Subcutaneous adipose tissue (tissue), 4 donors: ENCODE results near the gene C22orf39. TPM values are rescaled to one million over a fixed set of nuclear protein-coding genes. Genes with fewer than 3 reads are reported as not detected.

Experiments
- total RNA-seq, 4 donors: library from RNA; depleted of rRNA; stranded (reverse); fragments of >200 nt; gene quantifications; one replicate each; pipeline ENCODE4 v1.1.0, GENCODE V29; 2016
- TF ChIP-seq, protein P1 (sequence below): fragments of 450-650 bp; IDR thresholded peaks from one replicate; pipeline ENCODE4 v1.5.1; 2016; ENCODE audit warnings: low read depth, mild to moderate bottlenecking, control low read depth, antibody characterized with exemption, moderate library complexity

C22orf39 gene
- total RNA-seq, 4 donors from 2014 or later, result 45.4 to 81.8 (median 62.3) TPM

DNA sequence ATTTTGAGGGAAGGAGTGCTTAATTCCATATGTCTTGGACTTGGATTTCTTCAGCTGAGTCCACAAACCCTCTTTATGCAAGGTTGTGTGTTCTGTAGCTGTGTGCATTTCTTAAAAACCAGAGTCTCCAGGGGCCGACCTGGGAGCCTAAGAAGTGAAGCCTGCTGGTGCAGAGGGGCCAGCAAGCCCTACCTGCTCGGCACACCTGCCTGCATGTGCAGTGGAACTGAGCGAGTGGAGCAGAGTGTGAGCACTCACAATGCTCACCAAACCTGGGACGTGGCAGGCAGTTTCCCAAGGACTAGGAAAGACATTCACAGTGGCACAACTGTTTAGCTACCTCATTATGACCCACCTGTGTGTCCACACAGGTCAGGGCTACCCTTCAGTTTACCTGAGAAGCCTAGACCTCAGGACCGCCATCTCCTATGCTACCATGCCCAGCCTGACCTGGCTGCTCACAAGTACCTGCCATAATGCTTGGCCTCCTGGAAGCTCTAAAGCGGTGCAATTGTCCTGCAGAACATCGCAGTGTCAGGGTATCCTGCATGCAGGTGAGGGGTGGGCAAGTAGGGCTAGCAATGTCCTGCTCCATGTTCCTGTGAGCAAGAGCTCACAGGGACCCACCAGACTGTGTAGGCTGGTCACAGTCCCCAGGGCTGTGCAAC lies 3.8 kb downstream of the C22orf39 start:
- TF ChIP-seq, protein P1, sequence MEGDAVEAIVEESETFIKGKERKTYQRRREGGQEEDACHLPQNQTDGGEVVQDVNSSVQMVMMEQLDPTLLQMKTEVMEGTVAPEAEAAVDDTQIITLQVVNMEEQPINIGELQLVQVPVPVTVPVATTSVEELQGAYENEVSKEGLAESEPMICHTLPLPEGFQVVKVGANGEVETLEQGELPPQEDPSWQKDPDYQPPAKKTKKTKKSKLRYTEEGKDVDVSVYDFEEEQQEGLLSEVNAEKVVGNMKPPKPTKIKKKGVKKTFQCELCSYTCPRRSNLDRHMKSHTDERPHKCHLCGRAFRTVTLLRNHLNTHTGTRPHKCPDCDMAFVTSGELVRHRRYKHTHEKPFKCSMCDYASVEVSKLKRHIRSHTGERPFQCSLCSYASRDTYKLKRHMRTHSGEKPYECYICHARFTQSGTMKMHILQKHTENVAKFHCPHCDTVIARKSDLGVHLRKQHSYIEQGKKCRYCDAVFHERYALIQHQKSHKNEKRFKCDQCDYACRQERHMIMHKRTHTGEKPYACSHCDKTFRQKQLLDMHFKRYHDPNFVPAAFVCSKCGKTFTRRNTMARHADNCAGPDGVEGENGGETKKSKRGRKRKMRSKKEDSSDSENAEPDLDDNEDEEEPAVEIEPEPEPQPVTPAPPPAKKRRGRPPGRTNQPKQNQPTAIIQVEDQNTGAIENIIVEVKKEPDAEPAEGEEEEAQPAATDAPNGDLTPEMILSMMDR, result no peak

DNA sequence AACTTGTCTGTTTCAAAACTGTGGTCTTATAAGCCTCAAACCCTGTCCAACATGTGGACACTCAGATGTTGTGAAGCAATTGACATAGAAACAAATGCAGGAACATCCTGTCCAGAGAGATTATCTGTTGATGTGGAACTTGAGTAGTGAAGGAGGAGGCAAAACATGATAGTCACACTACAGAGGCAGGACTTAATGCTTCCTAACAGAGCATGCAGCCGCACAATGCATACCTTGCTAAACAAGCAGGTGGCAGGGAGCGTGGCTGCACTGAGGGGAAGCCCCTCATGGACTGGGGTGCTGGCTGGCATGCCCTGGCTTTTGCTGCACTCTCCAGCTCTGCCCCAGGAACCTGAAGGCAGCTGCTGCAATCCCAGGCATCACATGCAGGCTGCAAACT lies 5.3 kb downstream of the C22orf39 start:
- TF ChIP-seq, protein P1, result no peak

DNA sequence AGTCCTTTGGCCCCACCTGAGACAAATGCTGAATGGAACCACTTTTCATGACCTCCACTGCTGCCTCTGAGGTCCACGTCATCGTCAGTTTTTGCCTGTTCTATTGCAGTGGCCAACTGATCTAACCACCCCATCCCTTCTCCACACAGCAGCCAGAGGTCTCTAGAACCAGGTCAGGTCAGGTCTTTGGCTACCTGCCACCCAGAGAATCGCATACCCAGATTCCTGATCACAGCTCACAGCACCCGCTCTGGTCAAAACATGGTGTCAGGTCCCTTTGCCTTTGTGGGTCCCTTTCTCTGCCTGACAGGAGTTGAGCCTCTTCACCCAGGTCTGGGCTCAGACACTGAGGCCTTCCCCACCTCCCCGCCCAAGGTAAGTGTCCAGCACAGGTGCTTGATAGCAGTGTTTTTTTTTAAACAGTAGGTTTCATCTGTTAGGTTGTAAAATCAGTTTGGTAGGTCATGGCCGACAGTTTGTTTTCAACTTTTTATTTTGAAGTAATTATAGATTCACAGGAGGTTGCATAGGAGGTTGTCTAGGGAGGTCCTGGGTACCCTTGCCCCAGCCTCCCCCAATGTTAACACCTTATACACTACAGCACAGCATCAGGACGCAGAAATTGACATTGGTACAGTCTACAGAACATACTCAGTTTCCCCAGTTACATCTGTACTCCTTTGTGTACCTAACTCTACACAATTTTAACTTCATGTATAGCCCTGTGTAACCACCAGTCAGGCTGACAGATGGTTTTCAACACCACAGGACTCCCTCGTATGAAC lies 6.9 kb downstream of the C22orf39 start:
- TF ChIP-seq, protein P1, result no peak

DNA sequence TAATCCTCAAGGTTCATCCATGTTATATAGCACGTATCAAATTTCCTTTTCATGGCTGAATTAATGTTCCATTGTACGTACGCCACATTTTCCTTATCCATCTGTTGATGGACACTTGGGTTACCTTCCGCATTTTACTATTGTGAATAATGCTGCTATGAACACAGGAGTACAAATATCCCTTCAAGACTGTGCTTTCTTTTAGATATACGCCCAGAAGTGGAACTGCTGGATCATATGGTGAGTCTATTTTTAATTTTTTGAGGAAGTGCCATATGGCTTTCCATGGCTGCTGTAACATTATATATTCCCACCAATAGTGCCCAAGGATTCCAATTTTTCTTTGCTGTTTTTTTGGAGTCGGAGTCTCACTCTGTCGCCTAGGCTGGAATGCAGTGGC lies 9.2 kb downstream of the C22orf39 start:
- TF ChIP-seq, protein P1, result no peak

DNA sequence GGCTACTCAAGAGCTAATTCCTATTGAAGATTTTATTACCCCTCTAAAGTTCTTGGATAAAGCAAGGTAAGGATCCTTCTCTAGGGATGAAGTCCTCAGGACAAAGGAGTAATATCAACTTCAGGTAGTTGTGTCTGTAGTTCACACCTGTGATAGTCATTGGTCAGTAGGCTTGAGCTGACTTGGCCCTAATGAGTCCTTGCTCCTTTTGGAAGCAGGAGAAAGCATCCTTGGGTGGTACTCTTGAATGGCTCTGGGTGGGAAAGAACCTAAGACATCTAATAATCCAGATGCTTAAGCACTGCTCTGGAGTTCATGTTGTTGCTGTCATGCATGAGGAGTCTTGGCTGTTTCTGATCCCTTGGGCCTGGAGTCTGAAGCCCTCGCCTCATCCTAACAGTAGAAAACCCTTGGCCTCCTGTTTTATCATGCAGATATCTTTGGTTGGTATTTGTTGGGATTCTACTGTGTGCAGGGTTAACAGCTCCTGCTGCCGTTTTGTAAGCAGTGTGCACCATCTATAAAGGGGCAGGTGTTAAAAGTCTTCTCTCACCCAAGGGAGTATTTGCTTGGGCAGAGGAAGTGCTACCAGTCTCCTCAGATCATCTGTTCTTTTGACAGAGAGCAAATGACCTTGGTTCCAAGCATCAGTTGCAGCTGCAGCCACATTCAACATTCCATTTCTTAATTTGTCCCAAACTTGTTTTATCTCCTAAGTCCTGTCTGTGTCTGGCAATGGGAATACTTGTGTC lies 12.5 kb downstream of the C22orf39 start:
- TF ChIP-seq, protein P1, result no peak

DNA sequence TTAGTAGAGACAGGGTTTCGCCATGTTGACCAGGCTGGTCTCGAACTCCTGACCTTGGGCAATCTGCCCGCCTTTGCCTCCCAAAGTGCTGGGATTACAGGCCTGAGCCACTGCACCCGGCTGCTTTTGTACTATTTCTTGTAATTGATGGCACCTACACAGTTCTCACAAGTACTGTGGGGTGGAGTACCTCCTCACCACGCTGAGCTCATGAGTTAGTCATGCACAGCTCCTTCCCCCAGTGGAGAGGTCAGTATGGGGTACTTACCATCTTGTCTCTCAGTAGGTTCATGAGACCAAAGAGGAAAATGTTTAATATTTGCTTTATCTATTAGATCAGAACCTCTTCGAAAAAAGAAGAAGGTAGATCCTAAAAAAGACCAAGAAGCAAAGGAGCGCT lies 13.1 kb downstream of the C22orf39 start:
- TF ChIP-seq, protein P1, result no peak

DNA sequence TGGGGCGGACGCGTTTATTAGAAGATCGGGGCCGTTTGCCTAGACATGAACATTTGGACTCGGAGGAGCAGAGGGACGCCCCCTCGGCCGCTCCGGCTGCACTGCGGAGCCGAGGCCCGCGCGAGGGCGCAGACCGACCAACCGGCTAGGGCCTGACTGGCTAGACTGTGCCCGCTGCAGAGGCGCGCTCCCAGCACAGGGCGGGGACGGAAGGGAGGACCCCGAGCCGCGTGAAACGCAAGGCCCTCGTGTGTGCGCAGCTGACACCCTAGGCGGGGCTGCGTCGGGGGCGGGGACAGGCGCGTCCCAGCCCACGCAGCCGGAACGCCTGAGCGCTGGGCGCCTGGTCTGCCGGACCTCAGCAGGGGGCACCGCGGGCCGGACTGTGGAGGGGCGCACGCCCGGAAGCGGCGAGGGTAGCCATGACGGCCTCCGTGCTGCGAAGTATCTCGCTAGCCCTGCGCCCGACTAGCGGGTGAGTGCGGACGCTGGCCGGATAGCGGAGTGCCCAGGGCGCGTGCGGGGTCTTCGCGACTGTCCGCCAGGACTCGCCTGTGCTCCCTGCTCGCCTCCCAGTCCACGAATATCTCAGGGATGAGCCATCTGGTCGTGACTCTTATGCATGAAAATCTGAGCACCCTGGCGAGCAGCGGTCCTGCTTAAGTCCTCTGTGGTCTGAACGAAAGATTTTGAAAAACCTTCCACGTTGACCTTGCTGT lies 15.2 kb downstream of the C22orf39 start, which contains the start of gene MRPL40:
Gene MRPL40 (plus strand): TSS at position 413 of the 719 bp plus-strand sequence. CDS start 10 bp downstream, at position 423.
- TF ChIP-seq, protein P1, result no peak
